HCT116 (cell line): ENCODE measurements around the gene PINK1. TPM values are rescaled to one million over a fixed set of nuclear protein-coding genes. Genes with fewer than 3 reads are reported as not detected.

Experiments
- ATAC-seq: fragments of 200-7000 bp; cut with Tn5 transposase; 2 replicates; pipeline ENCODE4 v1.9.1; 2020; ENCODE audit warnings: mild to moderate bottlenecking, moderate library complexity
- BruUV-seq: library from RNA; stranded (reverse); fragments of 400-500 nt; replicated peaks from 2 replicates; lab custom pipeline; 2021; lab: Mats Ljungman, UMichigan
- CTCF ChIA-PET: fragments of 300-600 bp; sonication (Branson Sonifier 250); formaldehyde crosslinking; loops from one replicate; lab custom pipeline; 2021; ENCODE audit warnings: antibody characterized with exemption; lab: Charles Lee
- POLR2A ChIA-PET: fragments of 300-600, 350-600 bp; sonication (Branson Sonifier 250); formaldehyde crosslinking; loops from one replicate; lab custom pipeline; 2021; ENCODE audit warnings: antibody characterized with exemption; lab: Charles Lee
- RAD21 ChIA-PET, 2 experiments: fragments of 300-600 bp; sonication (Branson Sonifier 250); formaldehyde crosslinking; loops; one replicate each; lab custom pipeline; 2023; ENCODE audit warnings: low total read pairs in 2 of 2; ENCODE audit not compliant: uncharacterized antibody in 2 of 2, unreplicated experiment in 2 of 2, low non-redundant PET in 1 of 2; lab: Charles Lee
- DNase-seq: peaks from one replicate; pipeline ENCODE4 v3.0.0-alpha.2; 2010; ENCODE audit warnings: low read depth, low spot score
- H2AFZ ChIP-seq: fragments of 200-600 bp; shearing (Covaris generic), sonication (generic); 2 replicates; pipeline ENCODE4 v1.6.1; 2017; ENCODE audit warnings: low read depth, mixed run types, mixed read lengths, antibody characterized with exemption, low read length; ENCODE audit not compliant: poor library complexity, severe bottlenecking
- H3K27ac ChIP-seq: 2 replicates; pipeline ENCODE4 v1.5.1; 2012; ENCODE audit warnings: low read depth, low read length
- H3K27me3 ChIP-seq: fragments of 200-600 bp; sonication (generic); 2 replicates; pipeline ENCODE4 v1.6.1; 2016; ENCODE audit warnings: mixed run types, low read length, mixed read lengths; ENCODE audit not compliant: insufficient read depth
- H3K36me3 ChIP-seq, 2 experiments: fragments of 200-500 bp in 1 of 2; fragments of 200-600 bp in 1 of 2; sonication (Bioruptor generic) in 1 of 2; sonication (generic) in 1 of 2; 2 replicates each; pipeline versions ENCODE4 v1.5.1 to v1.6.1; 2014 to 2016; ENCODE audit warnings: low read length in 2 of 2, inconsistent platforms in 1 of 2, mixed read lengths in 1 of 2, mixed run types in 1 of 2; ENCODE audit not compliant: insufficient read depth in 2 of 2, control insufficient read depth in 1 of 2
- H3K4me1 ChIP-seq, 2 experiments: fragments of 200-600 bp in 1 of 2; sonication (generic) in 1 of 2; 2 replicates each; pipeline versions ENCODE4 v1.5.1 to v1.6.1; 2012 to 2017; ENCODE audit warnings: low read length in 2 of 2, inconsistent platforms in 1 of 2, mild to moderate bottlenecking in 1 of 2, mixed read lengths in 1 of 2, mixed run types in 1 of 2, moderate library complexity in 1 of 2; ENCODE audit not compliant: insufficient read depth in 2 of 2, control insufficient read depth in 1 of 2
- H3K4me2 ChIP-seq: fragments of 200-600 bp; sonication (generic); 2 replicates; pipeline ENCODE4 v1.6.1; 2017; ENCODE audit warnings: mixed run types, low read length, mixed read lengths
- H3K4me3 ChIP-seq, 2 experiments: fragments of 200-600 bp in 1 of 2; sonication (generic) in 1 of 2; replicated peaks in 1 of 2; 2 replicates each; pipeline ENCODE4 v1.5.1; 2011 to 2016; ENCODE audit warnings: low read length in 2 of 2, control low read depth in 1 of 2, low read depth in 1 of 2, mild to moderate bottlenecking in 1 of 2, mixed read lengths in 1 of 2, mixed run types in 1 of 2
- H3K79me2 ChIP-seq: fragments of 200-600 bp; sonication (generic); 2 replicates; pipeline ENCODE4 v1.6.1; 2017; ENCODE audit warnings: mild to moderate bottlenecking, mixed run types, low read length, moderate library complexity, mixed read lengths; ENCODE audit not compliant: insufficient read depth
- H3K9ac ChIP-seq: fragments of 200-600 bp; sonication (generic); 2 replicates; pipeline ENCODE4 v1.6.1; 2016; ENCODE audit warnings: low read length, mixed read lengths
- H3K9me2 ChIP-seq: fragments of 200-600 bp; sonication (generic), shearing (Covaris generic); 2 replicates; pipeline ENCODE4 v1.6.1; 2017; ENCODE audit warnings: mixed run types, mild to moderate bottlenecking, moderate library complexity; ENCODE audit not compliant: insufficient read depth
- H3K9me3 ChIP-seq, 2 experiments: fragments of 200-500 bp in 1 of 2; fragments of 200-600 bp in 1 of 2; sonication (Bioruptor generic) in 1 of 2; sonication (generic) in 1 of 2; 2 replicates each; pipeline ENCODE4 v1.6.1; 2014 to 2017; ENCODE audit warnings: low read length in 2 of 2, mixed read lengths in 2 of 2, inconsistent platforms in 1 of 2, low read depth in 1 of 2, mild to moderate bottlenecking in 1 of 2, mixed run types in 1 of 2, moderate library complexity in 1 of 2; ENCODE audit not compliant: control insufficient read depth in 1 of 2, insufficient read depth in 1 of 2
- H4K20me1 ChIP-seq: fragments of 200-600 bp; sonication (generic), shearing (Covaris generic); 2 replicates; pipeline ENCODE4 v1.6.1; 2017; ENCODE audit warnings: mixed run types, mild to moderate bottlenecking, moderate library complexity; ENCODE audit not compliant: insufficient read depth
- ATF3 ChIP-seq: IDR thresholded peaks from 2 replicates; pipeline ENCODE4 v1.6.1; 2012
- CBX3 ChIP-seq: IDR thresholded peaks from 2 replicates; pipeline ENCODE4 v1.6.1; 2012; ENCODE audit warnings: low read depth
- CEBPB ChIP-seq: IDR thresholded peaks from 2 replicates; pipeline ENCODE4 v1.6.1; 2012; ENCODE audit warnings: low read depth
- EGR1 ChIP-seq: IDR thresholded peaks from 2 replicates; pipeline ENCODE4 v1.6.1; 2012; ENCODE audit warnings: low read depth
- EZH2phosphoT487 ChIP-seq: fragments of 200-600 bp; IDR thresholded peaks from 2 replicates; pipeline ENCODE4 v1.6.1; 2018; ENCODE audit warnings: antibody characterized with exemption, borderline replicate concordance
- FOSL1 ChIP-seq: IDR thresholded peaks from 2 replicates; pipeline ENCODE4 v1.6.1; 2012; ENCODE audit warnings: low read depth
- JUND ChIP-seq: IDR thresholded peaks from 2 replicates; pipeline ENCODE4 v1.6.1; 2012
- POLR2A ChIP-seq: IDR thresholded peaks from 2 replicates; pipeline ENCODE4 v1.7.0; 2011; ENCODE audit warnings: borderline replicate concordance; ENCODE audit not compliant: insufficient read depth, insufficient read length; ENCODE audit errors: extremely low read depth
- RAD21 ChIP-seq: IDR thresholded peaks from 2 replicates; pipeline ENCODE4 v1.6.1; 2012; ENCODE audit warnings: low read depth, mild to moderate bottlenecking
- REST ChIP-seq: IDR thresholded peaks from 2 replicates; pipeline ENCODE4 v1.6.1; 2012; ENCODE audit warnings: low read depth
- SIN3A ChIP-seq: IDR thresholded peaks from 2 replicates; pipeline ENCODE4 v1.6.1; 2012; ENCODE audit warnings: low read depth
- SP1 ChIP-seq: IDR thresholded peaks from 2 replicates; pipeline ENCODE4 v1.6.1; 2012; ENCODE audit warnings: low read depth
- SRF ChIP-seq: IDR thresholded peaks from 2 replicates; pipeline ENCODE4 v1.6.1; 2012; ENCODE audit warnings: low read depth
- TCF7L2 ChIP-seq: IDR thresholded peaks from 2 replicates; pipeline ENCODE4 v1.7.0; 2011; ENCODE audit warnings: borderline replicate concordance, inconsistent platforms; ENCODE audit not compliant: insufficient read depth, insufficient read length; ENCODE audit errors: extremely low read depth
- ZBTB33 ChIP-seq: IDR thresholded peaks from 2 replicates; pipeline ENCODE4 v1.6.1; 2011; ENCODE audit warnings: mild to moderate bottlenecking, low read length, moderate library complexity; ENCODE audit not compliant: insufficient replicate concordance; ENCODE audit errors: extremely low read depth
- ZFX ChIP-seq: fragments of 450-650 bp; IDR thresholded peaks from 2 replicates; pipeline ENCODE4 v1.6.1; 2017
- ZNF274 ChIP-seq: fragments of 200-500 bp; sonication (Bioruptor generic); IDR thresholded peaks from 2 replicates; pipeline ENCODE4 v1.6.1; 2014; ENCODE audit warnings: mild to moderate bottlenecking, low read depth, low read length, inconsistent platforms
- intact Hi-C: fragments of 100-400 bp; cut with micrococcal nuclease; formaldehyde crosslinking; loops from 2 replicates; pipeline ENCODE4 v1.10.0; 2022
- total RNA-seq: library from RNA; stranded (reverse); gene quantifications from one replicate; pipeline ENCODE4 v1.2.1, GENCODE V29; 2021; ENCODE audit not compliant: unreplicated experiment
- TF ChIP-seq, protein P1 (sequence below), 3 experiments: fragments of 200-600 bp in 1 of 3; sonication (generic) in 1 of 3; IDR thresholded peaks in 2 of 3; conservative IDR thresholded peaks in 1 of 3; 2 replicates each; pipeline ENCODE4 v1.5.1; 2012 to 2017; ENCODE audit warnings: low read depth in 2 of 3, low read length in 2 of 3, antibody characterized with exemption in 1 of 3, borderline replicate concordance in 1 of 3, control low read depth in 1 of 3, mild to moderate bottlenecking in 1 of 3, mixed read lengths in 1 of 3, mixed run types in 1 of 3, moderate library complexity in 1 of 3; ENCODE audit not compliant: insufficient read depth in 1 of 3

The PINK1 gene
- total RNA-seq, 1 experiment from 2014 or later: 29.4 TPM

GRCh38 chr1:20666804-20667203 is 33.5 kb downstream of the PINK1 start:
- Histone ChIP-seq H3K4me3 (no peak overlapping the region), H3K4me2 (peak overlapping the region; percentile 8; the same call in 1 of the 2 replicates), H4K20me1 (no peaks in the 10 kb centered on the region), H3K36me3 (no peaks in the 10 kb centered on the region), H3K27ac (no peak overlapping the region), H2AFZ (no peak overlapping the region), H3K9me2 (no peaks in the 10 kb centered on the region), H3K79me2 (no peaks in the 10 kb centered on the region), H3K9me3 (no peaks in the 10 kb centered on the region), H3K27me3 (no peaks in the 10 kb centered on the region), H3K4me1 (peaks cover 2 to 9% of the 10 kb centered on the region in 2 experiments; a peak in 1 of 4 replicates), H3K9ac (no peak overlapping the region)
- TF ChIP-seq ZNF274 (no peak), ZFX (no peak), ZBTB33 (no peak), REST (no peak), FOSL1 (no peak), EZH2phosphoT487 (no peak), EGR1 (no peak), TCF7L2 (no peak), SRF (no peak), POLR2A (no peak), CEBPB (no peak), ATF3 (no peak), SP1 (no peak), CBX3 (no peak), JUND (no peak), RAD21 (no peak), SIN3A (no peak)
- TF ChIP-seq, protein P1, sequence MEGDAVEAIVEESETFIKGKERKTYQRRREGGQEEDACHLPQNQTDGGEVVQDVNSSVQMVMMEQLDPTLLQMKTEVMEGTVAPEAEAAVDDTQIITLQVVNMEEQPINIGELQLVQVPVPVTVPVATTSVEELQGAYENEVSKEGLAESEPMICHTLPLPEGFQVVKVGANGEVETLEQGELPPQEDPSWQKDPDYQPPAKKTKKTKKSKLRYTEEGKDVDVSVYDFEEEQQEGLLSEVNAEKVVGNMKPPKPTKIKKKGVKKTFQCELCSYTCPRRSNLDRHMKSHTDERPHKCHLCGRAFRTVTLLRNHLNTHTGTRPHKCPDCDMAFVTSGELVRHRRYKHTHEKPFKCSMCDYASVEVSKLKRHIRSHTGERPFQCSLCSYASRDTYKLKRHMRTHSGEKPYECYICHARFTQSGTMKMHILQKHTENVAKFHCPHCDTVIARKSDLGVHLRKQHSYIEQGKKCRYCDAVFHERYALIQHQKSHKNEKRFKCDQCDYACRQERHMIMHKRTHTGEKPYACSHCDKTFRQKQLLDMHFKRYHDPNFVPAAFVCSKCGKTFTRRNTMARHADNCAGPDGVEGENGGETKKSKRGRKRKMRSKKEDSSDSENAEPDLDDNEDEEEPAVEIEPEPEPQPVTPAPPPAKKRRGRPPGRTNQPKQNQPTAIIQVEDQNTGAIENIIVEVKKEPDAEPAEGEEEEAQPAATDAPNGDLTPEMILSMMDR (IDR thresholded peaks at IDR 0.05 in 2 of 3, conservative IDR thresholded peaks at IDR 0.05 in 1 of 3; ENCODE audit: borderline replicate concordance in 1 of 3, insufficient read depth in 1 of 3, low read depth in 2 of 3, low read length in 2 of 3): no peak
- ChIA-PET RAD21 (interaction anchor here in 1 of 2 experiments (0.6 kb wide), 1 partner anchor 146 kb away, joined by 6 read pairs; no protein-coding TSS in a partner anchor), CTCF (interaction anchor here (1.1 kb wide), 1 partner anchor 12 kb away, joined by 3 read pairs; no protein-coding TSS in a partner anchor), POLR2A (interaction anchor here (0.6 kb wide), 1 partner anchor 336 kb away, joined by 3 read pairs; no protein-coding TSS in a partner anchor)
- BruUV-seq: no TSS peak
- DNase-seq (peak; percentile 29), ATAC-seq (peak; percentile 74)
- intact Hi-C loops: no loop called here
